Endodermal cell (in vitro differentiated cells): ENCODE results near the gene RNF44. TPM values are rescaled to one million over a fixed set of nuclear protein-coding genes. Genes with fewer than 3 reads are reported as not detected.

Experiments
- DNase-seq: peaks from one replicate; pipeline ENCODE4 v3.0.0-alpha.2; 2017
- H3K27ac ChIP-seq: 2 replicates; pipeline ENCODE4 v1.5.1; 2013; ENCODE audit warnings: mild to moderate bottlenecking, low read depth, low read length, moderate library complexity
- H3K27me3 ChIP-seq: 2 replicates; pipeline ENCODE4 v1.6.1; 2013; ENCODE audit warnings: mild to moderate bottlenecking, low read length, moderate library complexity; ENCODE audit not compliant: insufficient read depth, control insufficient read depth, poor library complexity, severe bottlenecking
- H3K36me3 ChIP-seq: 2 replicates; pipeline ENCODE4 v1.7.0; 2013; ENCODE audit warnings: mild to moderate bottlenecking, low read length, moderate library complexity; ENCODE audit not compliant: control insufficient read depth, insufficient read depth
- H3K4me1 ChIP-seq: one replicate; pipeline ENCODE4 v1.7.0; 2013; ENCODE audit warnings: low read length; ENCODE audit not compliant: control insufficient read depth, insufficient read depth
- H3K4me3 ChIP-seq: 2 replicates; pipeline ENCODE4 v1.5.1; 2013; ENCODE audit warnings: mild to moderate bottlenecking, low read length, moderate library complexity
- H3K9ac ChIP-seq: 2 replicates; pipeline ENCODE4 v1.6.1; 2013; ENCODE audit warnings: mild to moderate bottlenecking, low read length, moderate library complexity; ENCODE audit not compliant: poor library complexity, severe bottlenecking; ENCODE audit errors: extremely low read depth
- H3K9me3 ChIP-seq: 2 replicates; pipeline ENCODE4 v1.6.1; 2013; ENCODE audit warnings: mild to moderate bottlenecking, low read length, moderate library complexity; ENCODE audit not compliant: control insufficient read depth
- H3K27ac Mint-ChIP-seq: 2 replicates; pipeline ENCODE4 v1.8.0; 2020; ENCODE audit warnings: mixed read lengths
- H3K27me3 Mint-ChIP-seq: 2 replicates; pipeline ENCODE4 v1.8.0; 2021; ENCODE audit warnings: mild to moderate bottlenecking, mixed read lengths; ENCODE audit not compliant: insufficient read depth
- H3K36me3 Mint-ChIP-seq: 2 replicates; pipeline ENCODE4 v1.8.0; 2020; ENCODE audit warnings: low read depth, mixed read lengths
- H3K4me1 Mint-ChIP-seq: 2 replicates; pipeline ENCODE4 v1.8.0; 2020; ENCODE audit warnings: mixed read lengths
- H3K4me3 Mint-ChIP-seq: 2 replicates; pipeline ENCODE4 v1.8.0; 2020; ENCODE audit warnings: mild to moderate bottlenecking, moderate library complexity, mixed read lengths
- H3K9me3 Mint-ChIP-seq: 2 replicates; pipeline ENCODE4 v1.8.0; 2020; ENCODE audit warnings: mild to moderate bottlenecking, mixed read lengths
- WGBS, 2 experiments: methylation state at CpG; one replicate each; pipeline versions ENCODE4 v1.1.5 to v1.1.7; 2013; ENCODE audit warnings: missing lambda C conversion rate in 2 of 2, mixed read lengths in 1 of 2; ENCODE audit not compliant: insufficient coverage in 1 of 2, insufficient read length in 1 of 2; 5-methylcytosine and 5-hydroxymethylcytosine counted together
- total RNA-seq, 2 donors: library from RNA; stranded (reverse); fragmentation: NEBNext Ultra II Directional in 1 of 2; extraction: Animal tissue kit (Norgen Biotek cat#: 25700) in 1 of 2; gene quantifications; 2 replicates in 1 of 2; 3 replicates in 1 of 2; pipeline ENCODE4 v1.2.1, GENCODE V29; 2021
- TF ChIP-seq, protein P1 (sequence below): fragments of 200-600 bp; sonication (generic); conservative IDR thresholded peaks from 2 replicates; pipeline ENCODE4 v1.5.0; 2021; ENCODE audit warnings: antibody characterized with exemption, mild to moderate bottlenecking

Gene RNF44
- total RNA-seq, 2 donors from 2014 or later, result 150 to 173 TPM

DNA sequence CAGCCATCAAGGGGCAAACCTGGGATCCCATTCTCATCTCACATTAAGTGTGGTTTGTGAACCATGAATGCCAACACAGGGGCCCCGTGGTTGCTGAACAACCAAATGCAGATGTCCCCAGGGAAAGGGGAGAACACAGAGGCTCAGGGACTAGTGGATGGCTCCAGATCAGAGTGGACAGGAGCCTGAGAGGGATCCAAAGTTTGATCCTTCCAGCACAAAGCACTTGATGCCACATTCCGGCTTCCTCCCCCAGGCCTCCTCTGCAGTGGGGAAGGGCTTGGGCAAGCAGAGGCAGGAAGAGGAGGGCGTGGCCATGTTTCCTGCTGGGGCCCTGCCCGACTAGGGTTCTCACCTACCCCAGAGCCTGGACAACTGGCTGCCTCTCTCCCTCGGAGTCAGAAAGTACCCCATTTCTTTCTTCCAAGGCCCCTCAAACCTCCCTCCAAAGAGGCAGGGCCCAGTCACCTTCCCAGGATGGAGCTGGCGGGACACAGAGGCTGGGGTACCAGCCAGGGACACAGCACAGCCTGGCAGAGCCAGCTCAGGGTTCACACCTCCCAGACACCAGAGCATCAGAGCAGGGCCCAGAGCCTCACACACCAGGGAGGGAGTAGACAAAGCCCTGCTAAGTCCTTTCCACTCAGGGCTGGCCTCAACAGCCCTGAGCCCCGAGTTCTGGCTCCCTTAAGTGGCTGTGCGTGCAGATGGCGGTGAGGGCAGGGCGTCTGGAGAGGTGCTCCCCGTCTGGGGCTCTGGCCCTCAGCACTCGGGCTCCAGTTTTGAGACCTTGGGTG lies 4.3 kb upstream of the RNF44 start:
- peak overlapping the region; percentile 74 for H3K4me3 Mint-ChIP-seq
- H3K27me3 Mint-ChIP-seq, result no peaks in the 10 kb centered on the region
- H3K27me3 ChIP-seq, result no peaks in the 10 kb centered on the region
- peak overlapping the region; percentile 83 for H3K4me3 ChIP-seq
- H3K4me1 ChIP-seq, result peaks cover 12% of the 10 kb centered on the region
- H3K9ac ChIP-seq, result peak overlapping the region; percentile 34
- peak; percentile 91 for DNase-seq
- H3K9me3 Mint-ChIP-seq, result no peaks in the 10 kb centered on the region
- 51 to 56% methylated on average over 10 to 12 of the region's 12 CpGs for WGBS, 2 experiments
- H3K36me3 Mint-ChIP-seq, result no peaks in the 10 kb centered on the region
- TF ChIP-seq, protein P1, sequence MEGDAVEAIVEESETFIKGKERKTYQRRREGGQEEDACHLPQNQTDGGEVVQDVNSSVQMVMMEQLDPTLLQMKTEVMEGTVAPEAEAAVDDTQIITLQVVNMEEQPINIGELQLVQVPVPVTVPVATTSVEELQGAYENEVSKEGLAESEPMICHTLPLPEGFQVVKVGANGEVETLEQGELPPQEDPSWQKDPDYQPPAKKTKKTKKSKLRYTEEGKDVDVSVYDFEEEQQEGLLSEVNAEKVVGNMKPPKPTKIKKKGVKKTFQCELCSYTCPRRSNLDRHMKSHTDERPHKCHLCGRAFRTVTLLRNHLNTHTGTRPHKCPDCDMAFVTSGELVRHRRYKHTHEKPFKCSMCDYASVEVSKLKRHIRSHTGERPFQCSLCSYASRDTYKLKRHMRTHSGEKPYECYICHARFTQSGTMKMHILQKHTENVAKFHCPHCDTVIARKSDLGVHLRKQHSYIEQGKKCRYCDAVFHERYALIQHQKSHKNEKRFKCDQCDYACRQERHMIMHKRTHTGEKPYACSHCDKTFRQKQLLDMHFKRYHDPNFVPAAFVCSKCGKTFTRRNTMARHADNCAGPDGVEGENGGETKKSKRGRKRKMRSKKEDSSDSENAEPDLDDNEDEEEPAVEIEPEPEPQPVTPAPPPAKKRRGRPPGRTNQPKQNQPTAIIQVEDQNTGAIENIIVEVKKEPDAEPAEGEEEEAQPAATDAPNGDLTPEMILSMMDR, result no peak
- H3K27ac ChIP-seq, result no peak overlapping the region
- H3K4me1 Mint-ChIP-seq, result peaks cover 35% of the 10 kb centered on the region
- H3K36me3 ChIP-seq, result peaks cover 2% of the 10 kb centered on the region
- no peaks in the 10 kb centered on the region for H3K9me3 ChIP-seq
- peak overlapping the region; percentile 93 for H3K27ac Mint-ChIP-seq

DNA sequence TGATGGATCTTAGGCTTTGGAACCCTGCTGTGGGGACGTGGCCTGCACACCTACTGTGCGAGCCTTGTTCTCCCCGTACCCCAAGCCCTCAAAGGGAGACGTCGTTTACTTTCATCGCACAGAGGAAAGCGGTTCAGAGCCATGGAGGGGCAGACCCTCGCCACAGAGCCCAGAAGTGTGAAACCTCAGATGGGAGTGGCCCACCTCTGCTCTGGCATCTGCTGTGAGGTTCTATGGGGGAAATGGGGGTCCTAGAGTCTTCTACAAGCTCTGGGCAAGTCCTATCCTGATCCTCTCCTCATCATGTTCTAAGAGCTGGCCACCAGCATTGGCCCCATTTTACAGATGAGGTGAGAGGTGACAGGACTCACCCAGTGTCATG lies 3.7 kb upstream of the RNF44 start:
- Histone ChIP-seq H3K4me1 (peaks cover 12% of the 10 kb centered on the region), H3K27ac (no peak overlapping the region), H3K27me3 (no peaks in the 10 kb centered on the region), H3K36me3 (no peaks in the 10 kb centered on the region), H3K9me3 (no peaks in the 10 kb centered on the region), H3K9ac (peak overlapping the region; percentile 34), H3K4me3 (peak overlapping the region; percentile 83)
- no peak overlapping the region for H3K4me3 Mint-ChIP-seq
- WGBS, 2 experiments, result 91 to 96% methylated on average over 8 of the region's 8 CpGs
- TF ChIP-seq, protein P1, result no peak
- DNase-seq, result peak; percentile 43
- H3K9me3 Mint-ChIP-seq, result no peaks in the 10 kb centered on the region
- H3K27me3 Mint-ChIP-seq, result no peaks in the 10 kb centered on the region
- peaks cover 35% of the 10 kb centered on the region for H3K4me1 Mint-ChIP-seq
- no peaks in the 10 kb centered on the region for H3K36me3 Mint-ChIP-seq
- peak overlapping the region; percentile 93 for H3K27ac Mint-ChIP-seq

DNA sequence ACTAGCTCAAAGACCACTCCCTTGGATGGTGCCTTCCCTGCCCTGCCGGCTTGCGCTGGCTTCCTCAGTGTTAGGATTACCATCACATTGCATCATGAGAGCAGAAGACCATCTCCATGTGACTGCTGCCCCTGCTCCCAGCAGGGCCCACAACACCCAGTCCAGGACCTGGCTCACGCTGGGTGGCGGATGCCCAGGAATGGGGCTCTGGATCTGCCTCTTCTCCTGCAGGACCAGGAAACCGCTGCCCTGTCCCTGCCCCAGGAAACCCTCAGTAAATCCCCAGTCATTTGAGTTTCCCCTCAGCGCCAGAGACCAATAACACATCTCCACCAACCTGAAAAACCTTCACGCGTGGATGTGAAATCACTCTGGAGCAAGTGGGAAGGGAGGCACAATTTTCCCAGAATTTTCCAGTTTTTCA lies 3.3 kb upstream of the RNF44 start:
- Histone ChIP-seq H3K27ac (no peak overlapping the region), H3K9ac (no peak overlapping the region)
- H3K27ac Mint-ChIP-seq, result peak overlapping the region; percentile 93

More for the DNA sequence above, 3.3 kb upstream of the RNF44 start:
- H3K4me1 ChIP-seq, result peaks cover 12% of the 10 kb centered on the region
- DNase-seq, result peak; percentile 47
- Mint-ChIP-seq H3K36me3 (no peaks in the 10 kb centered on the region), H3K4me1 (peaks cover 35% of the 10 kb centered on the region), H3K27me3 (no peaks in the 10 kb centered on the region), H3K9me3 (no peaks in the 10 kb centered on the region), H3K4me3 (no peak overlapping the region)
- H3K4me3 ChIP-seq, result no peak overlapping the region
- H3K9me3 ChIP-seq, result no peaks in the 10 kb centered on the region
- 91 to 94% methylated on average over 5 to 8 of the region's 8 CpGs for WGBS, 2 experiments
- TF ChIP-seq, protein P1, result no peak
- H3K36me3 ChIP-seq, result peaks cover under 1% of the 10 kb centered on the region
- no peaks in the 10 kb centered on the region for H3K27me3 ChIP-seq
